Measurements from ENCODE around the gene AKAP6.

Gene AKAP6

DNA sequence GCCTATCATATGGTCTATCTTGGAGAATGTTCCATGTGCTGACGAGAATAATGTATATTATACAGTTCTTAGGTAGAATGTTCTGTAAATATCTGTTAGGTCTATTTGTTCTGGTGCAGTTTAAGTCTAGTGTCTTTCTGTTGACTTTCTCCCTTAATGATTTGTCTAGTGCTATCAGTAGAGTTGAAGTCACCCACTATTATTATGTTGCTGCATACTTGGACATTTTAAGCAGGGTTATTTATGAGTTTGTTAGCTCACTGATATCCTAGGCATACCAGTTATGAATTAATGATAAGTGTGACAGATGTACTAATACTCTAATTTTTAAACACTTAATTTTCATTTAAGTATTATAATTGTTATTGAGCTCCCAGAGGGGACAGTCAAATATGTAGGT lies 292.5 kb downstream of the AKAP6 start:
- H3K27me3 ChIP-seq (ENCODE audit: control insufficient read depth in 1 of 2, insufficient read depth in 2 of 2, low read length in 2 of 2), result no peaks in the 10 kb centered on the region
- H3K9me3 ChIP-seq (ENCODE audit: low read length), result no peaks in the 10 kb centered on the region
- H3K36me3 ChIP-seq (ENCODE audit: insufficient read depth, low read length), result no peaks in the 10 kb centered on the region
- H3K9ac ChIP-seq (ENCODE audit: low read length), result no peak overlapping the region
- H3K27ac ChIP-seq (ENCODE audit: low read depth, low read length), result no peak overlapping the region
- no peaks in the 10 kb centered on the region for H3K4me1 ChIP-seq (ENCODE audit: insufficient read depth, low read length)
- no peak overlapping the region for H3K4me3 ChIP-seq (ENCODE audit: low read depth in 1 of 2, low read length in 2 of 2)

DNA sequence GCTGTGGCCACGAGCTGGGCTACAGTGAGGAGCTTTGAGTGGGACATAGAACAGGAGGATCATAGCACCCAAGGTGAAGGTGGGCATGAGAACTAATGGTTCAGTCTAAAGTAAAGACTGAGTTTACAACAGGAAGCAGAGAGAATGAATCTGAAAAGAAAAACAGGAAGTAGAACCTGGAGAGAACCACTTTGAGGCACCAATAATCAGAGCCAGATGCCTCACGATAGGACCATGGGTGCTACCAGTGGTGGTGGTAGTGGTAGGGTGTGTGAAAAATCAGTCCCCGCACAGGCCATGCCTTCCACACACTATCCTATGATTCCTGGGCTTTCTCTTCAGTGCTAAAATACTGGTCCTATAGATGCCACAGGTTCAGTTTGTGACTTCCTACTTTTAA lies 293.6 kb downstream of the AKAP6 start:
- no peaks in the 10 kb centered on the region for H3K9me3 ChIP-seq (ENCODE audit: low read length)
- no peak overlapping the region for H3K27ac ChIP-seq (ENCODE audit: low read depth, low read length)
- H3K4me1 ChIP-seq (ENCODE audit: insufficient read depth, low read length), result no peaks in the 10 kb centered on the region
- H3K4me3 ChIP-seq (ENCODE audit: low read depth in 1 of 2, low read length in 2 of 2), result no peak overlapping the region
- no peaks in the 10 kb centered on the region for H3K36me3 ChIP-seq (ENCODE audit: insufficient read depth, low read length)
- no peak overlapping the region for H3K9ac ChIP-seq (ENCODE audit: low read length)
- no peaks in the 10 kb centered on the region for H3K27me3 ChIP-seq (ENCODE audit: control insufficient read depth in 1 of 2, insufficient read depth in 2 of 2, low read length in 2 of 2)

DNA sequence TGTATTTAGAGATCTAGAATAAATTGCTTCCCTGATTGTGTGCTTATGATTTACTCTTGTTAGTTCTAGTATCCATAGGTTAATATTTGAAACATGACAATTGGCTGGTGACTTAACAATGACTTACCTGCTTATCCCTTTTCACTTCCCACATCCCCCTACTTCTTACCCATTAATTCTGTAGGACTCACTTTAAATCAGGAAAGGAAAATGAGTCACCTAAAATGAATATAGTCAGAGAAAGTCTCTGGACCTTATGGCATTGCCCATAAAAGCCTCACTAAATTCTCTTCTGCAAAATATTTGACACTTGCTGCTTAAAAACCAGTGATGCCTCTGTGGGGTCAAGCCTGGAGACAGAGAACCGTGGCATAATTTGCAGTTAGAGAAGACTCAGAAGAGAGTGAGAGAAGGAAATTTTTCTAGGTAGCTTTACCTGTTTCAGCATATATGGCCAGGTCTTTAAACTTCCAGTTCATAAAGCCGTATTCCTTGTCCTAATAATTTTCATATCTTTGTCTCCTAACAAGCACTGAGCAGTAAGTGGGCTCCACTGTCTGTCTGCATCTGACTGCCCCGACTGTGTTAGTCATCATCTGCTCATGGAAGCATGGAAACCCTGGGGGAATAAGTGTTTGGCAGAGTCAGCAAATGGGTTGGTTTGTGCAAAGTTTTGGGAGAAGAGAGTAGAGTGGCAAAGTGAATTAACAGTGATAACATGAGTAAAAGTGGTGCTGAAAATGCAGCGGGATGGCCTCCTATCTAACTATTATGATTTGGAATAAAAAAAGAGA lies 294.4 kb downstream of the AKAP6 start:
- no peaks in the 10 kb centered on the region for H3K27me3 ChIP-seq (ENCODE audit: control insufficient read depth in 1 of 2, insufficient read depth in 2 of 2, low read length in 2 of 2)
- no peak overlapping the region for H3K4me3 ChIP-seq (ENCODE audit: low read depth in 1 of 2, low read length in 2 of 2)
- no peaks in the 10 kb centered on the region for H3K36me3 ChIP-seq (ENCODE audit: insufficient read depth, low read length)
- H3K4me1 ChIP-seq (ENCODE audit: insufficient read depth, low read length), result no peaks in the 10 kb centered on the region
- H3K9ac ChIP-seq (ENCODE audit: low read length), result no peak overlapping the region
- H3K9me3 ChIP-seq (ENCODE audit: low read length), result no peaks in the 10 kb centered on the region
- H3K27ac ChIP-seq (ENCODE audit: low read depth, low read length), result no peak overlapping the region

DNA sequence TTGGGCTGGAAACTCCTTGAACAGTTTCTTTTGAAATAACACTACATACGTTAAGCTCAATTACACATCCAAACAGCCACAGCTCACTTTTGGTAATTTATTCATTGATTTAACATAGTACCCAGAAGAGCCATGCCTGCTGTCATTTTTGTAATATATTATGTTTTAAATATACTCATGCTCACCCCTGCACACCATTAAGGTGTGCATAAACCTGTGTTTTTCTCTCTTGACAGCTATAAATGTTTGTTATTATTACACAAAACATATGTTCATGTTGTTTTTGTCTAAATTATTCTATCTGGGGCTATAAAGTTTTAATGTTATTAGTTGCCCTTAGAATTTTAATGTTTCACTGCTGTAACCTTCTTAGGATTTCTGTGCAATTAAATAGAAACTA lies 296.1 kb downstream of the AKAP6 start:
- Histone ChIP-seq H3K27ac (ENCODE audit: low read depth, low read length) (no peak overlapping the region), H3K4me3 (ENCODE audit: low read depth in 1 of 2, low read length in 2 of 2) (no peak overlapping the region), H3K4me1 (ENCODE audit: insufficient read depth, low read length) (no peaks in the 10 kb centered on the region), H3K9me3 (ENCODE audit: low read length) (no peaks in the 10 kb centered on the region), H3K36me3 (ENCODE audit: insufficient read depth, low read length) (no peaks in the 10 kb centered on the region), H3K9ac (ENCODE audit: low read length) (no peak overlapping the region), H3K27me3 (ENCODE audit: control insufficient read depth in 1 of 2, insufficient read depth in 2 of 2, low read length in 2 of 2) (no peaks in the 10 kb centered on the region)

DNA sequence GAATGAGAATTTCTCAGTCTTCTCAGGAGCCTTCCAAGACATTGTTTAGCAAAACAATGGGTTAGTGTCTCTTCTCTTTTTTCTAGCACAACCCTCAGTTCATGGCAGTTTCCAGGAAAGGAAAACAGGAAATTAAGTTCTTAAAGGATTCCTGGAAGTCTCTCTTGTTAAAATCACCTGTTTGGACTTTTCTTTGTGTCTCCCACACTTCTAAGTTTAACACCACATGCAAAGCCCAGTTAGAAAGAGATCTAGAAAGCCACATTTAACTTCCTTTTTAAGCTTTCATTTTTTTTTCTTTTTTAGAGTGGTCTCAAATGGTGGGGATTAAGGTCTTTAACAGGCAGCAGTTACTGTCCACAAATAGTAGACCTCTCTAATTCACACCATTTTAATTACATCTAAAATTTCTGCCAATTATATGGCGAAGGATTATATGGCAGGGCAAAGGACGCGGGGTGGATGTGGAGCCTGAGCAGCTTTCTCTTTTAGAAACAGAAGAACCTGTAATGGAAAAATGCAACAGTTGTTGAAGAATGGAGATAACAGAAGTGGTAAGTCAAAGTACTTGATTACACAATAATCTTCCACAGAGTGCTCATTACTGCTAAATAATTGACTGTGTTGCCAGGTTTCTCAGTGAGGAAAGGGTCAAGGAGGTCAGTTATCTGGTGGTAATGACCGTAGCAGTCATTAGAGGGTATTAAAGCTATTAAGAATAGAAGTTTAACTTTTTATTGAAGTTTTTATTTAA lies 298.6 kb downstream of the AKAP6 start:
- Histone ChIP-seq H3K4me1 (ENCODE audit: insufficient read depth, low read length) (no peaks in the 10 kb centered on the region), H3K27me3 (ENCODE audit: control insufficient read depth in 1 of 2, insufficient read depth in 2 of 2, low read length in 2 of 2) (no peaks in the 10 kb centered on the region), H3K9ac (ENCODE audit: low read length) (no peak overlapping the region), H3K9me3 (ENCODE audit: low read length) (no peaks in the 10 kb centered on the region), H3K4me3 (ENCODE audit: low read depth in 1 of 2, low read length in 2 of 2) (no peak overlapping the region), H3K36me3 (ENCODE audit: insufficient read depth, low read length) (no peaks in the 10 kb centered on the region), H3K27ac (ENCODE audit: low read depth, low read length) (no peak overlapping the region)

DNA sequence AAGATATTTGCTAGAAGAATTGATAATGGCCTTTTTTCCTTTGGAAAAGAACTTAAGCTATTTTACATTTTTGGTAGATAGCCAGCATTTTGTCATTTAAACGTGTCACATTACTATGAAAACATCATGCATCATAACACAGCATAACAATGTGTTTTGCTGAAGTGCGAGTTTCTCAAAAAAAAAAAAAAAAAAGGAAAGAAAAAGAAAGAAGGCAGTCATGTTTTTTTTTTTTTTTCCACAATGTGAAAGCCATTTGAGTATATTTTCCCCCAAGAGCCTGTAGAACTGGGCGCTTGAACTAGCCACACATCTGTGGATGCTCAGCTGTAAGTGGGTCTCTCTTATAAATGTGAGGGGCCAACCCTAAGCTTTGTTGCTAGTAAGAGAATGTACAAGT lies 300.1 kb downstream of the AKAP6 start:
- H3K36me3 ChIP-seq (ENCODE audit: insufficient read depth, low read length), result no peaks in the 10 kb centered on the region
- no peaks in the 10 kb centered on the region for H3K9me3 ChIP-seq (ENCODE audit: low read length)
- H3K27ac ChIP-seq (ENCODE audit: low read depth, low read length), result no peak overlapping the region
- no peak overlapping the region for H3K4me3 ChIP-seq (ENCODE audit: low read depth in 1 of 2, low read length in 2 of 2)
- no peak overlapping the region for H3K9ac ChIP-seq (ENCODE audit: low read length)
- no peaks in the 10 kb centered on the region for H3K27me3 ChIP-seq (ENCODE audit: control insufficient read depth in 1 of 2, insufficient read depth in 2 of 2, low read length in 2 of 2)
- no peaks in the 10 kb centered on the region for H3K4me1 ChIP-seq (ENCODE audit: insufficient read depth, low read length)

DNA sequence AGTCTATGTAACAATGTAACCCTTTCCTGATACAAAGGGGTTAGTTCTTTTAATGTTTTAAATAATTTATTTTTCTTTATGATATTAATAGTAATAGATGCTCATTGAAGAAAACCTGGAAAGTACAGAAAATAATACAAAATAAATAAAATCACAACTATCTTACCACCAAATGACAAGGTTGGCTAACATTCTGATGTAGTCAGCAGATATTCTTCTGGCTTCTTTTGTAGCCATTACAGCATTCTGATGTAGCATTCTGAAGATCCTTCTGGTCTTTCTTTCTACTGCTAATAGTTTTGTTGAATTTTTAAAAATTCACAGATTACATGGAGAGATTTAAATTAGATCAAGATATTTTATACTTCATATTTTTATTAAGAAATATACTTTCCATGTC lies 301.6 kb downstream of the AKAP6 start:
- Histone ChIP-seq H3K36me3 (ENCODE audit: insufficient read depth, low read length) (no peaks in the 10 kb centered on the region), H3K9me3 (ENCODE audit: low read length) (no peaks in the 10 kb centered on the region), H3K9ac (ENCODE audit: low read length) (no peak overlapping the region), H3K4me1 (ENCODE audit: insufficient read depth, low read length) (no peaks in the 10 kb centered on the region), H3K27me3 (ENCODE audit: control insufficient read depth in 1 of 2, insufficient read depth in 2 of 2, low read length in 2 of 2) (no peaks in the 10 kb centered on the region), H3K4me3 (ENCODE audit: low read depth in 1 of 2, low read length in 2 of 2) (no peak overlapping the region), H3K27ac (ENCODE audit: low read depth, low read length) (no peak overlapping the region)

DNA sequence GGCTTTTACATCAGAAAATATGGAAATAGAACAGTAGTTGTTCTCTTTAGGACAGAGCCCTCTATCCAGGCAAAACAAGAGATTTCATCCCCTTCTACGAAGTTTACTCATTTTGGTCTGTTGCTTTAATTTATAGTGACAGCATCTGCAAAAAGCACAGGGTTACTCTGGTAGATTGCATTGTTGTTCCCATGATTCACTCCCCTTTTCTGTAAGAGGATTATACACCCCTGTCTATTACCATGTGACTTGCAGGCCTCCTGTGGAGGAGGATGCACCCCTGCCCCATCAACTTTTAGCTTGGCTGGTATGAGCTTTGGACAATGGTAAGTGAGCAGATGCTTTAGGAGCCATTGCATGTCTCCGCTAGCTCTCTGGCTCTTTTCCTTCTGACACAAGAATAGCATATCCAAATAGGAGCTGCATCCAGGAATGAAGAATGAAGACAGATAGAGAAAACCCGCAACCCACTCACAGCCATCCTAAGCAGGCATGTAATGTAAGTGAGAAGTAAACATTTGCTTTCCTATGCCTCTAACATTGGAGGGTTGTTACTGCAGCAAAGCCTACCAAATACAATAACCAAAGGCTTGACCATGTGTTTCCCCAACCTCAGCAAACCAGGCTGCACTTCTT lies 304.2 kb downstream of the AKAP6 start:
- no peaks in the 10 kb centered on the region for H3K27me3 ChIP-seq (ENCODE audit: control insufficient read depth in 1 of 2, insufficient read depth in 2 of 2, low read length in 2 of 2)
- no peaks in the 10 kb centered on the region for H3K9me3 ChIP-seq (ENCODE audit: low read length)
- H3K36me3 ChIP-seq (ENCODE audit: insufficient read depth, low read length), result no peaks in the 10 kb centered on the region
- no peak overlapping the region for H3K9ac ChIP-seq (ENCODE audit: low read length)
- H3K27ac ChIP-seq (ENCODE audit: low read depth, low read length), result no peak overlapping the region
- H3K4me3 ChIP-seq (ENCODE audit: low read depth in 1 of 2, low read length in 2 of 2), result no peak overlapping the region
- no peaks in the 10 kb centered on the region for H3K4me1 ChIP-seq (ENCODE audit: insufficient read depth, low read length)

DNA sequence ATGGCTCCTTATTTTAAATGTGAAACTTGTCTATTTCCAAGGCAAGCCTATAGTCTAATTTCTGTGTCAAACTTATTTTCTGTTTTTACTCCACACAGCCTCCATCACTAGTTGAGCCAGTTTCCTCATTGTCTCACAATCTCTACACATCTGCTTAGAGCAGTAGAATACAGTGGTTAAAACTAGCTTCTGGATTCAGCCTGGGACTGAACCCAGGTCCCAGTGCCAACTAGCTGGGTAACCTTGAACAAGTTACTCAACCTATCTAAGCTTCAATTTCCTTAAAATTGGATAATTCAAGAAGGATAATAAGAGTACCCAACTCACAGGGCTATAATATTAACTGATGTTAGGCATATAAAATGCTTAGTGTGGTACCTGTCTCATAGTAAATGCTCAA lies 304.8 kb downstream of the AKAP6 start:
- no peaks in the 10 kb centered on the region for H3K4me1 ChIP-seq (ENCODE audit: insufficient read depth, low read length)
- H3K27ac ChIP-seq (ENCODE audit: low read depth, low read length), result no peak overlapping the region
- H3K4me3 ChIP-seq (ENCODE audit: low read depth in 1 of 2, low read length in 2 of 2), result no peak overlapping the region
- H3K36me3 ChIP-seq (ENCODE audit: insufficient read depth, low read length), result no peaks in the 10 kb centered on the region
- H3K9me3 ChIP-seq (ENCODE audit: low read length), result no peaks in the 10 kb centered on the region
- no peaks in the 10 kb centered on the region for H3K27me3 ChIP-seq (ENCODE audit: control insufficient read depth in 1 of 2, insufficient read depth in 2 of 2, low read length in 2 of 2)
- no peak overlapping the region for H3K9ac ChIP-seq (ENCODE audit: low read length)

DNA sequence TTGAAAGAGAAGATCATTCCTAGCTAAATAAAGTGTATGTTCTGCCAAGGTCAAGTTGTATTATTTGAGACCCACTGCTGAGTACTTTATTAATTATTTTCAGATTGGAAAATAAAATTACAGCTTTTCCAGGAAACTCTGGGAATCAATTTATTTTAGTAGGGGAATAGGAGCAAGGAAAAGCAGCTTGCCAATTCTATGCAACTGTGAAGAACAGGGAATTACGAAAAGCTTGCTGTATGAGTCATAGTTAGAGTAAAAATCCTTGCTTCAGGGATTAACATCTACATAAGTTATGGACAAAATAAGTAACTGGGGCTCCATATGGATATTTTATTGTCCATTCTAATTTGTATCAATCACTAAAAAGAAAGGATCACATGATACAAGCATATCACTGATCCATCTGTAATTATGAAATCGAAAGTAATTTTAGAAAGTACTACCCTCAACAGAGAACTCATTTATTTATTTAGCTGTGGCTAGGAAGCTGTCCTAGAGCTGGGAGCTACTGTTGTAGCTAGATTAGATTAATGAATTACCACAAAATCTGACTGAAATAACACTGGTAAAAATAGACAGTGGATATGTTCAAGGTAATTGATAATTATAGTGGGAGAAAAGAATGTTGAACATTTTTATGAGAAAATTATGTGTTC lies 306.1 kb downstream of the AKAP6 start:
- Histone ChIP-seq H3K4me3 (ENCODE audit: low read depth in 1 of 2, low read length in 2 of 2) (no peak overlapping the region), H3K27ac (ENCODE audit: low read depth, low read length) (no peak overlapping the region), H3K9ac (ENCODE audit: low read length) (no peak overlapping the region)

DNA sequence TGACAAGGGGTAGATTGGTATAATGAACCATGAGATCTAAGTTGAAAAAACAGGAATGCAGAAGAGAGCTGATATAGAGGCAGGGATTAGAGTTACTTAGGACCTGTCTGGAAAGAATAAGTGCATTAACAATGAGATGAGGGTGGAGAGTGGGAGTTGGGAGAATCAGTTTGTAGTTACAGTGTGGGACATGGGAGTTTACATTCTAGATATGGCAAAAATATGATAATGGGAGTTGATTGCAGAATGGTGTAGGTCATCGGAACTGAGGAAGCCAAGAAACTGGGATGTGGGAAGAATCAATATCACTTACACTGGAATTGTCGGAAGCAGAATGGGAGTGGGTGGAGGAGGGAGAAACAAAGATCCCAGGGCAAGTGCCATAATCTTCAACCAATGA lies 308.5 kb downstream of the AKAP6 start:
- no peak overlapping the region for H3K27ac ChIP-seq (ENCODE audit: low read depth, low read length)
- H3K9me3 ChIP-seq (ENCODE audit: low read length), result no peaks in the 10 kb centered on the region
- no peak overlapping the region for H3K4me3 ChIP-seq (ENCODE audit: low read depth in 1 of 2, low read length in 2 of 2)
- no peaks in the 10 kb centered on the region for H3K36me3 ChIP-seq (ENCODE audit: insufficient read depth, low read length)
- no peaks in the 10 kb centered on the region for H3K4me1 ChIP-seq (ENCODE audit: insufficient read depth, low read length)
- H3K9ac ChIP-seq (ENCODE audit: low read length), result no peak overlapping the region
- H3K27me3 ChIP-seq (ENCODE audit: control insufficient read depth in 1 of 2, insufficient read depth in 2 of 2, low read length in 2 of 2), result no peaks in the 10 kb centered on the region

More for the DNA sequence above, 306.1 kb downstream of the AKAP6 start:
- Histone ChIP-seq H3K27me3 (ENCODE audit: control insufficient read depth in 1 of 2, insufficient read depth in 2 of 2, low read length in 2 of 2) (no peaks in the 10 kb centered on the region), H3K36me3 (ENCODE audit: insufficient read depth, low read length) (no peaks in the 10 kb centered on the region), H3K4me1 (ENCODE audit: insufficient read depth, low read length) (no peaks in the 10 kb centered on the region), H3K9me3 (ENCODE audit: low read length) (no peaks in the 10 kb centered on the region)
